ENCODE data around the gene TSN.

DNA sequence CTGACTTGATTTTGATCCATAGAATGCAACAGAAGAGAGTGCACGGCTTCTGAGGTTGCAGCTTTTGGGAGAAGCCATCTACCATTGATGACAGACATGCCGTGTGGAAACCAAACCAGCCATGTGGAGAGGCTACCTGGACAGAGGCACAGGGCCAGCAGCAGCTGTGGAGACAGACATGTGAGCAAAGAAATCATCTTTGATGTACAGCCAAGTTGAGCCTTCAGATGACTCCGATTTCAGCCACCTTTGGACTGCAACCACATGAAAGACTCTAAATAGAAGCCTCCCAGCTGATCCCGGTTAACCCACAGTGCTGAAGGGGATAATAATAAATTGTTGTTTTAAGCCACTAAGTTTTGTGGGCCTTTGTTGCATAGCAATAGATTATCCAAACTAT is 54.2 kb downstream of the TSN start:
- TF ChIP-seq, protein P1, sequence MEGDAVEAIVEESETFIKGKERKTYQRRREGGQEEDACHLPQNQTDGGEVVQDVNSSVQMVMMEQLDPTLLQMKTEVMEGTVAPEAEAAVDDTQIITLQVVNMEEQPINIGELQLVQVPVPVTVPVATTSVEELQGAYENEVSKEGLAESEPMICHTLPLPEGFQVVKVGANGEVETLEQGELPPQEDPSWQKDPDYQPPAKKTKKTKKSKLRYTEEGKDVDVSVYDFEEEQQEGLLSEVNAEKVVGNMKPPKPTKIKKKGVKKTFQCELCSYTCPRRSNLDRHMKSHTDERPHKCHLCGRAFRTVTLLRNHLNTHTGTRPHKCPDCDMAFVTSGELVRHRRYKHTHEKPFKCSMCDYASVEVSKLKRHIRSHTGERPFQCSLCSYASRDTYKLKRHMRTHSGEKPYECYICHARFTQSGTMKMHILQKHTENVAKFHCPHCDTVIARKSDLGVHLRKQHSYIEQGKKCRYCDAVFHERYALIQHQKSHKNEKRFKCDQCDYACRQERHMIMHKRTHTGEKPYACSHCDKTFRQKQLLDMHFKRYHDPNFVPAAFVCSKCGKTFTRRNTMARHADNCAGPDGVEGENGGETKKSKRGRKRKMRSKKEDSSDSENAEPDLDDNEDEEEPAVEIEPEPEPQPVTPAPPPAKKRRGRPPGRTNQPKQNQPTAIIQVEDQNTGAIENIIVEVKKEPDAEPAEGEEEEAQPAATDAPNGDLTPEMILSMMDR (conservative IDR thresholded peaks at IDR 0.05) = no peak
- no peak for TF ChIP-seq ZFX (IDR thresholded peaks at IDR 0.05)
